Activated T-cell treated with anti-CD3 and anti-CD28 coated beads for 1 hour (primary cell): ENCODE measurements around the gene KRTAP5-6.
"Not testable (repeated sequence)": the region's sequence is repeated elsewhere in the genome, so short reads cannot be mapped to it uniquely, and the experiment has no call there.

Source experiments
- DNase-seq: peaks from one replicate; pipeline ENCODE4 v3.0.0-alpha.2; 2020; ENCODE audit warnings: low read depth

KRTAP5-6 gene

DNA sequence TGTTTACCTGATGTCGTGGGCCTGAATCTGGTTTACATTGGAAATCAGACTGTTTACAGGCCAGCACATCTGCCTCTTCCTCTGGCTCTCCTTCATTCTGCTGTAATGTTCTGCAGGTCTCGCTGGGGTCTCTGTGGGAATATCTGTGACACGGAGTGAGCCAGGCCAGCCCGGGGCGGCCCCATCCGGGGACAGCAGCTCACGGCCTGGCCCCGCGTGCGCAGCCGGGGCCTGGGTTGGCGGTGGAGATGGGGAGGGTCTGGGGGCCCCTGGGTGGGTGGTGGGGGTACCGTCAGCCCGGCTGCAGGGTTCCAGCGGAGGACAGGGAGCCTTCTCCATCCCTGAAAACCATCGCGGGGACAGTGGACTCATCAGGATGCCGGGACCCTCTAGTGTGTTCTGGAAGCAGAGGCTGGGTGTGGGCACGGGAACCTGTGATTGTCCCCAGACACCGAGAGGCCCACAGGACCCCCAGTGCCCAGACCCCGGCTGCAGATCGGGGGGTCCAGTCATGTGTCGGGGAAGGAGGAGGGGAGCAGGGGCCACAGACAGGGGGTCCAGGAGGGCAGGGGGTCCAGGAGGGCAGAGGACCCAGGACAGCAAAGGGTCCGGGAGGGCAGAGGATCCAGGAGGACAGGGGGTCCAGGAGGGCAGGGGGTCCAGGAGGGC lies 13.0 kb upstream of the KRTAP5-6 start:
- not testable (repeated sequence) for DNase-seq

DNA sequence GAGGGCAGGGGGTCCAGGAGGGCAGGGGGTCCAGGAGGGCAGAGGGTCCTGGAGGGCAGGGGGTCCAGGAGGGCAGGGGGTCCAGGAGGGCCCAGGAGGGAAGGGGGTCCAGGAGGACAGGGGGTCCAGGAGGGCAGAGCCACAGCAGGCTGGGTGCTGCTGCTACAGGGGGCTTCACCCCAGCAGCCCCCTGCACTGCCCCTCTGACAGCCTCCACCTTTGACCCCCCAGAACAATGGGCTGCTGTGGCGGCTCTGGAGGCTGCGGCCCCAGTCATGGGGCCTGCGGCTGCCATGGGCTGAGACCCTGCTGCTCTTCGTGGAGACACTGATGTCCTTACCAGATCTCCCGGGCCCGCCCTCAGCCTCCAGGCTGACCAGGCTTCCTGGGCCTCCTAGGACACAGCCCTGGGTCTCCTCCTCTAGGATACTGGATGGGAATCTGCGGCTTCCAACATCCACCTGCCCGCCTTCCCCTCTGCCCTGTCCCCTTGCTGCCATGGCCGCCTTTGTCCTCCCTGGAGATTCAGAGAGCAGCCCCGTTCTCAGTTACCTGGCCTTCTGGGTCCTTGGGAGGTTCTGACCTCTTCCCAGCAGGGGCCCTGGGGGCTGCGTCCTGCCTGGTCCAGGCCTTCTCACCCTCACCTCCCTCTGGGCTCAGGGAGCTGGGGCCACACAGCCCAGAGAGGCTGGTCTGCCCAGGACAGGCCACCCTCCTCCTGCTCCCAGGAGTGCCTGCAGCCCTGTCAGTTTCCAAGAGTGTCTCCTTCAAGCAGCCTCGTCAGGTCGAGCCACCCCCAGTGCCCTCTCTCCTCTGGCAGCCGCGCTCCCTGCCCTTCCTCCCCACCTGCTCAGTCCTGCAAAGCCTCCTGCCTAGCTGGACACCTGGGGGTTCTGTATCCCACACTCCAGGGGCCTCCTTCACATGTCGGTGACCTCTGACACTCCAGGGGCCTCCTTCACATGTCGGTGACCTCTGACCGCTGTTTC lies 11.8 kb upstream of the KRTAP5-6 start:
- not testable (repeated sequence) for DNase-seq

DNA sequence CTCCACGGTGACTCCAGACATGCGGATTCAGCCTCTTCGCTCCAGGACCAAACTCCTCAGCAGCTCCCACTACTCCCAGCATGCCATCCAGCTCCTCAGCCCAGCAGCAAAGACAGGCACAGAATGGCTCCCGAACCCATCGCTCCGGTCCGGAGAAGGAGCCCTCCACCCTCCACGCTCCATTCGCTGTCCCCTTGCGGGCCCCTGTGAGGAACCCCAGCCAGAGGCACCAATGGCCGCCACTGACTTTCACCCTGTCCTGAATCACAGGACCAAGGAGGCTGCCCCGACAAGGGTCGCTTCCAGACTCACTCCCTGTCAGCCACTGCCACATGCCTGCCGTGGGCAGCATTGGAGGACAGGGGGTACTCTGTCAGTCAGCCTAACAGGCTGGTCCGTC lies 10.8 kb upstream of the KRTAP5-6 start:
- not testable (repeated sequence) for DNase-seq

DNA sequence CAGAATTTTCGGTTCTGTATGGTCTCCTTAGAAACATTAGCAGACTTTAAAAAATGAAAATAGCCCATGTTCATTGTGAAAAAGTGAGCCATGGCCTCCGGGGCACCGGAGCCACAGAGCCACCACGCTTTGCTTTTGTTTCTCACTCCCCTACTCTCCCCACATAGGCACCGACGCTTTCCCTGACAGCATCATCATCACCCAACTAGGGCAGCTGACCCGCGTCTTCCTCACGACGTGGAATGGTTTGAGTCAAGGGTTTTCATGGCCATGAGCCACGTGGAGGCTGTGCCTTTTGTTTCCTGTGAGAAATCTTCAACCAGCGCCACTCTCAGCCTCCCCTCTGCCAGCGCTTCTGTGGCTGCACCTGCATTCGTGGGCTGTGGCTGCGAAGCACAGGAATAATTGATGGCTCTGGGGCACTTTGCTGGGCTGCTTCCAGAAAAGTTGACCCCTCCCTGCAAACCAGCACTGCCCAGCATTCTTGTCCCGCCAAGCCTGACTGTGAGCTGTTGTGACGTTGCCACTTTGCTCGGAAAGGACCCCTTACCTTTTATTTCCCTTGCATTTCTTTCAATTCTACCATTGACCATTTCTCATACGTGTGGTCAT lies 8.6 kb upstream of the KRTAP5-6 start:
- DNase-seq = not testable (repeated sequence)

DNA sequence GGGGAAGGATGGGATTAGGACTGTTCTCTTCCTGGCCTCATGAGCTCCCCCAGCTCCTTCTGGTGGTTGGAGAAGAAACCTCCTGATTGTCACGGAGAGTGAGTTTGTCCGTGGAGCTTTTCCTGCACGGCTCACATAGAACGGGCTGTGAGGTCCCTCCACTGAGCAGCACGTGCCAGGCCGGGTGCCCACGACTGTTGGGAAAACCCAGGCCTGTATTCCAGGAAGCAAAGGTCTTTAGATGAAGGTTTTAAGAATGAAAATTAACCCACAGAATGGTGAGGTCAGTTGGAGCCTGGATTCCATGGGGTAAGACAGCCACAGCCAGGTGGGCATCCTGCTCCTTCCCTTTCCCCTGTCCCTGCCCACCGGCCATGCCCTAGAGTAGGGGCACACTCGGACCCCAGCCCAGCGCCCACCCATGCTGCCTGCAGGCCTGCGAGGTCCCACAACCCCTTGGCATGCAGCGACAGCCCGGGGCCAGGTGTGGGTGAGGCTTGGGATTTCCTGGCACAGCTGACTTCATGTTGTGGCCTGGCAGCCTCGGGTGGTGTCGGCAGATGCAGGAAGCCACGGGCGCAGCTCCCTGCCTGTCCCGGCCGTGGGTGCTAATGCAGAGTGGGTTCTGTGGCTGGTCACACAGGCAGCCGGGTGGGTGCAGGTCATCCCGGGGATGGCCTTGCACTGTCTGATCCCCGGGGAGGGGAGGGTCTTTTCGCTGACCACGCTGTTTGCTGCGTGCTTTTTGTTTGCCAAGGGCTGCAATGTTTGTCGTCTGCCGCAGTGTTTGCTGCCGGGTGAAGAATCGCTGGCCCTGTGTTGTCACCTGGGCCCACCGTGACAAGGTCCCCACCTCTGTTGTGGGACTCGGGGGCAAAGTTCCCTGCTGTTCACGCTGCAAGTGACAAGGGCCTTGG lies 7.5 kb upstream of the KRTAP5-6 start:
- DNase-seq = not testable (repeated sequence)

DNA sequence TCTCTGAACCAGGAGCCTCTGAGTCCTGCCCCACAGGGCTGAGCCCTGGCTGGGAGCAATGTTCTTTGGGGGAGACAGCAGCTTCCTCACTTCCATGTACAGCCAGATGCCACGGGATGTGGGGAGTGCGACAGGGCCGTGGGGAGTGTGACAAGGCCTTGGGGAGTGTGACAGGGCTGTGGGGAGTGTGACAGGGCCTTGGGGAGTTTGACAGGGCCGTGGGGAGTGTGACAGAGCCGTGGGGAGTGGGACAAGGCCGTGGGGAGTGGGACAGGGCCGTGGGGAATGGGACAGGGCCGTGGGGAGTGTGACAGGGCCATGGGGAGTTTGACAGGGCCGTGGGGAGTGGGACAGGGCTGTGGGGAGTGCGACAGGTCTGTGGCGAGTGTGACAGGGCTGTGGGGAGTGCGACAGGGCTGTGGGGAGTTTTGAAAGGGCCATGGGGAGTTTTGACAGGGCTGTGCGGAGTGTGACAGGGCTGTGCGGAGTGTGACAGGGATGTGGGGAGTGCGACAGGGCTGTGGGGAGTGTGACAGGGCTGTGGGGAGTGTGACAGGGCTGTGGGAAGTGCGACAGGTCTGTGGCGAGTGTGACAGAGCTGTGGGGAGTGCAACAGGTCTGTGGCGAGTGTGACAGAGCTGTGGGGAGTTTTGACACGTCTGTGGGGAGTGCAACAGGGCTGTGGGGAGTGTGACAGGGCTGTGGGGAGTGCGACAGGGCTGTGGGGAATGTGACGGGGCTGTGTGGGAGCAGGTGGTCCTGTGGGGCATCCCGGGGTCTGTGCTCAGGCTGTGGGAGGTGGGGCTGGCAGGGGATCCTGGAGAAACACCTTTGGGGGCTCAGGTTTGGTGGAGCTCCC lies 6.6 kb upstream of the KRTAP5-6 start:
- DNase-seq = no peak

GRCh38 chr11:1691026-1691877 lies 5.7 kb upstream of the KRTAP5-6 start:
- no peak for DNase-seq

- DNase-seq = no peak
These were observed 4.9 kb upstream of the KRTAP5-6 start for GRCh38 chr11:1691878-1692707.

DNA sequence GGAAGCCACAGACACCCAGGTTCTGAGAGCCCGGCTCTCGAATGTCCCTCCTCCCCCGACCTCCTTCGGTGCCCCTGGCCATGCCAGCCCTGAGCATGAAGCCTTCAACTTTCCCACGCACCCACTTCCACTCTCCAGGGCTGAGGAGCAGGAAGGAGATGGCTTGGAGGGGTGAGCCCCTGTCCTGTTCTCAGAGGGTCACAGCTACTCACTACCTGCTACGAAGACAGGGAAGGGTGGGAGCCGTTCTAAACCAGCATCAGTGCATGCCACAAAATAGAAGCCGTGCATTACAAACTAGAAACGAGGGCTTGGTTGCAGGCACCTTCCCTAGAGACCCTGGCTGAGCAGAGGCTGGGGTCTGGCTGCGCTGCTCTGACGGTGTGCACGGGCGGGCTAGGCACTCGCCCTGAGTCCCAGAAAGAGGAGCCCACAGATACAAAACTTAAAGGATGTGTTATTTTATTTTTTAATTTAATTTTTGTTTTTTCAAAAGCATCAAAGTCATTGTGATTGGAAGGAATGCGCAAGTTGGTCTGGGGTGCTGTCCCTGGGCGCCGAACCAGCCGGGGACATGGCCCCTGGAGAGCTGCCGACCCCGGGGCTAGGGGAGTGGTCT lies 4.2 kb upstream of the KRTAP5-6 start:
- DNase-seq = no peak

DNA sequence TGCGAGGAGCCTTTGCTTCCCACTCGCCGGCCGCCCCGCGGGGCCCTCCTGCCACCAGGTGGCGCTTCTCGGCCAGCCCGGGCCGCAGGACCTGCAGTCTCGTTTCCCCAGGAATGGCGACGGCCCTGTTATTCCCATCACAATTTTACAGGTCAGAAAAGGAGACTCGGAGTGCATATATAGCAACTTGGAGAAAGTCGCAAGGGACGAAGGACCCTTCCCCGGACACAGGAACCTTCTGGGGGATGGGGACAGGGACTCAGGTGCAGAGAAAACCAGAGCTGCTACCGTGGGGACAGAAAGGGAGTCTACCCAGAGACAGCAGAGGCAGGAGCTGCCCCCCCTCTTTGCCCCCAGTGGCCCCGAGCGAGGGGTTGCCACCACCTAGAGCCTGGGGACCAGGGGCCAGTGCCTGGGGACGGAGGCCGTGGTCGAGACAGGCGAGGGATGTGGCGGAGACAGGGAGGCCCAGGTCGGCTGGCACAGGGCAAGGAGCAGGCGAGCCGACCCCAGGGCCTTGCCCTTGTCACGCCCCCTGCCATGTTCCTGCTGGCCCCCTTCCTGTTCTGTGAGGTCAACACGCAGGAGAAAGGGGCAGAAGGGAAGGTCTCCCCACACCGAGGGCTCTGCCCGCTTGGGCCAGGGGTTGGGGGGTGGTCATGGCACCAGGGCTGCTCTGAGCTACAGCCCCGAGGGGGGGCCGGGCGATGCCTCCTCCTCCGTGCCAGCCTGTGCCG lies 3.5 kb upstream of the KRTAP5-6 start:
- DNase-seq = peak; percentile 73

DNA sequence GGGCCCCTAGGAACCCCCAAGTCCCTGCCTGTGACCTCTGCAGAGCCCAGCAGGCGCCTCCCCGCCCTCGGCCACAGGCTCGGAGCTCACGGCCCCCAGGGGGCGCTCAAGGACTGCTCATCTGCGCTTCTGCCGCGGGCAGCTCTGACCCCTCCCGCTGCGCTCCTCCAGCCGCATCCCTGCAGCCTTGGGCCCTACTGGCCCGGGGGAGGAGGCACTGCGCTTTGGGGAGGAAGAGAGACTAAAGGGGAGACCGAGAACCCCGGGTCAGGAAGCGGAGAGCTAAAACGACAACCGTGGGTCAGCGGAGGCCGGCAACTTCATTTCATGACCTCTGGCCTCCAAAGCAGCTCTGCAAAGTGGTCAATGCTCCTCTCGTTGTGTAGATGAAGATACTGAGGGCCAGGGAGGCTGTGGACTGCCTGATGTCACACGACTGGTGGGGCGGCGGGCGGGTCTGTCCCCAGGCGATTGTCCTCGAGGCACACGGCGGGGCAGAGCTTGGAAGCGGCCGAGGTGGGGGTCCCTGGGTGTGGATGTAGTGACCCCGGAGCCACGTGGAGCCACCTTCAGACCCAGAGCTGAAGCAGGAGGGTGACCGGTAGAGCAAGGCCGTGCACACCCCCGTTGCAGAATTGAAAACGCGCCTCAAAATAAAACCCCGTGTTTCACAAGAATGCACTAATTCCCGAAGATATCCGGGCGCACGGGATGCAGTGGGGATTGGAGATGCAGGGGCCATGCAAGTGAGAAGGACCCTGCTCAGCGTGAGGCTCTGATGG lies 2.7 kb upstream of the KRTAP5-6 start:
- peak; percentile 80 for DNase-seq

DNA sequence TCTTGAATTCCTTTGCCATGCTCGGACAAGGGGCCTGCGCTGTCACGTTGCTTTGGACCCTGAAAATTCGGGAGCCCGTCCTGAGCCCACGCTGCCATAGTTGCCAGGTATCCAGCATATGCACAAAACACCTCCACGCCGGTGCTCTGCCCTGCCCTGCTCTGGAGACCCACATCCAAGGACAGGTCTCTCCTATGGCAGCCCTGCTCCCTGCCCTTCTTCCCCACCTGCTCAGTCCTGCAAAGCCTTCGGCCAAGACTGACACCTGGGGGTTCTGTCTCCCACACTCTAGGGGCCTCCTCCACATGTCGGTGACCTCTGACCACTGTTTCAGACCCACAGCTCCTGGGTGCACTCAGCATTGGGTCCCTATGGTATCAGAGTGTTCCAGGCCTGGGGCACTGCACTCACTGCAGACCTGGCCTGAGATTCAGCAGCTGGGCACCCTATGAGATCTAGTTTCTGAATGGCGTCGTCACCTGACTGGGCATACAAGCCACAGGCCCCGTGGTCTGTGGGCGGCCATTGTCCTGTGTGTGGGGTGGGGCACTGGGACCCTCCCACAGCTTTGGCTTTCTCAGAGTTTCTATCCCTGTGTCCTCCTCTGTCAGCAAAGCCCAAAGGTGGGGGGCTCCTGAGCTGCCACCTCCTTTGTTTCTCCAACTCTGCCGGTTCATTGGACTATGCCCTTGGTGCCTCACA lies 2.0 kb upstream of the KRTAP5-6 start:
- DNase-seq = no peak

GRCh38 chr11:1695548-1696108 lies 1.4 kb upstream of the KRTAP5-6 start:
- DNase-seq = no peak

DNA sequence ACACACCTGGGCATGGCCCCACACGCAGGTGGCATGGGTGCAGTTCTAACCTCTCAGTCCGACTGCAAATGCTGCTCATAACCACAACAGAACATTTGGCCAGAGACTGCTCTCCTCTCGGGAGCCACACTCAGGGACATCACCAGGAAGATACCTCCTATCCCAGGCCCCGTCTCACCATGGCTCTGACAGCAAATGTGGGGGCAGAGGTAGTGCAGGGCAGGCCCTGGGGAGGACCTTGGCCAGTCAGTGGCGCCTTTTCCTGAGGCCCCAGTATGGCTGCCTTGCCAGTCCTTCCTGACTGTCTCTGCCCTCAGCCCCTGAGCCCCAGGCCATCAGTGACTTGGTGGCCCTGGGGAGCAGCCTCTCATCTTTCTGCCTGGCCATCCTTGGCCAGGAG lies 2.8 kb downstream of the KRTAP5-6 start:
- DNase-seq = no peak

DNA sequence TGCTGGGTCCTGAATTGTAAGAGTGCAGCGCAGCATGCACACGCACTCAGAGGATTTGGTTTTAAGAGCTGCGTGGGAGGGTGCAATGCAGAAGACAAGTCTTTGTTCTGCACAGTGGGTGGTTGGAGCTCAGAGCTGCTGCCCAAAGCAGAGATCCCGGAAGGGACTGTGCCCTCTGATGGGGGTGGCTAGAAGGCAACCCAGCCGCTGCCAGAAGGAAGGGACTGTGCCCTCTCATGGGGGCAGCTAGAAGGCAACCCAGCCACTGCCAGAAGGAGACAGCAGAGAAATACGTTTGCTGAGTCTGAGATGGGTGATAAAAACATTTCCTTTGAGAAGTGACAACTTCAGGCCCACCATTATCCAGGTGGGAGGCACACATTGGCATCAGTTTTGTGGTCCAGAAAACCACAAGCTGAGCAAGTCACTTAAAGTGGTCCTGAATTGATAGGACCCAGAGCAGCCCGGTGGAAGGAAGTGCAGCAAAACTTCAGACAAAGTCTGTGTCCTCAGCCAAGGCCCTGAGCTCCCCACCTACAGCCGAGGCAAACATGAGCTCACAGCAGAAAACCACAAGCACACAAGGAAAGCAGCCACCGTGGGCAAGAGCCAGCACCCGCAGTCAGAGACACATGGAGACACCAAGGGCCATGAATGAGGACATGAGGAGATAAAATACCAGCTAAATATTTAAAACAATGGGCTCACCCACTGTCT lies 4.3 kb downstream of the KRTAP5-6 start:
- DNase-seq = no peak
